Panc1 (cell line): ENCODE results near the gene CILP2. TPM values are rescaled to one million over a fixed set of nuclear protein-coding genes. Genes with fewer than 3 reads are reported as not detected.

ENCODE experiments used
- ATAC-seq: fragments of 200-7000 bp; cut with Tn5 transposase; 2 replicates; pipeline ENCODE4 v1.9.1; 2020; ENCODE audit warnings: mild to moderate bottlenecking, moderate library complexity
- BruUV-seq: library from RNA; stranded (reverse); fragments of 400-500 nt; replicated peaks from 2 replicates; lab custom pipeline; 2021; lab: Mats Ljungman, UMichigan
- CTCF ChIA-PET: fragments of 300-600 bp; sonication (Branson Sonifier 250); formaldehyde crosslinking; loops from one replicate; lab custom pipeline; 2022; ENCODE audit warnings: antibody characterized with exemption; lab: Charles Lee
- POLR2A ChIA-PET: fragments of 300-600 bp; sonication (Branson Sonifier 250); formaldehyde crosslinking; loops from one replicate; lab custom pipeline; 2022; ENCODE audit warnings: antibody characterized with exemption; lab: Charles Lee
- DNase-seq: peaks from one replicate; pipeline ENCODE4 v3.0.0-alpha.2; 2010; ENCODE audit warnings: low read depth, low spot score
- H3K27ac ChIP-seq: 2 replicates; pipeline ENCODE4 v1.5.1; 2011; ENCODE audit warnings: mild to moderate bottlenecking, low read length, inconsistent platforms
- H3K27me3 ChIP-seq: fragments of 200-500 bp; sonication (Bioruptor generic); 2 replicates; pipeline ENCODE4 v1.6.0; 2014; ENCODE audit warnings: low read length, inconsistent platforms; ENCODE audit not compliant: control insufficient read depth, insufficient read depth
- H3K36me3 ChIP-seq: fragments of 200-500 bp; sonication (Bioruptor generic); 2 replicates; pipeline ENCODE4 v1.5.1; 2014; ENCODE audit warnings: inconsistent platforms, mild to moderate bottlenecking, low read length, moderate library complexity; ENCODE audit not compliant: control insufficient read depth, insufficient read depth
- H3K4me1 ChIP-seq: 2 replicates; pipeline ENCODE4 v1.5.1; 2011; ENCODE audit warnings: inconsistent platforms, mild to moderate bottlenecking, low read length, moderate library complexity; ENCODE audit not compliant: control insufficient read depth, insufficient read depth
- H3K4me3 ChIP-seq, 2 experiments: 2 replicates each; pipeline ENCODE4 v1.5.1; 2011 to 2012; ENCODE audit warnings: low read depth in 2 of 2, low read length in 2 of 2, mild to moderate bottlenecking in 2 of 2, inconsistent platforms in 1 of 2, moderate library complexity in 1 of 2
- H3K9me3 ChIP-seq: fragments of 200-500 bp; sonication (Bioruptor generic); 2 replicates; pipeline ENCODE4 v1.5.1; 2014; ENCODE audit warnings: low read depth, mild to moderate bottlenecking, inconsistent platforms, low read length, moderate library complexity; ENCODE audit not compliant: control insufficient read depth, insufficient read depth
- POLR2AphosphoS5 ChIP-seq: IDR thresholded peaks from 2 replicates; pipeline ENCODE4 v1.6.1; 2012; ENCODE audit warnings: mild to moderate bottlenecking, low read depth, low read length, moderate library complexity
- REST ChIP-seq, 2 experiments: IDR thresholded peaks; 2 replicates each; pipeline ENCODE4 v1.6.1; 2011 to 2012; ENCODE audit warnings: low read depth in 2 of 2, control low read depth in 1 of 2, low read length in 1 of 2, mild to moderate bottlenecking in 1 of 2, moderate library complexity in 1 of 2; ENCODE audit not compliant: insufficient read depth in 1 of 2
- SIN3A ChIP-seq: IDR thresholded peaks from 2 replicates; pipeline ENCODE4 v1.6.1; 2012; ENCODE audit warnings: low read depth, mild to moderate bottlenecking, low read length, moderate library complexity, borderline replicate concordance; ENCODE audit not compliant: insufficient read depth
- TCF7L2 ChIP-seq: IDR thresholded peaks from 2 replicates; pipeline ENCODE4 v1.6.1; 2011; ENCODE audit warnings: mild to moderate bottlenecking, low read depth, low read length, inconsistent platforms
- in situ Hi-C: cut with HindIII; loops from 2 replicates; pipeline ENCODE4 v1.10.0; 2016; ENCODE audit warnings: low sequenced_read_pairs, low pct_unique_long_range_greater_than_20kb
- intact Hi-C: fragments of 100-400 bp; cut with micrococcal nuclease; formaldehyde crosslinking; loops from one replicate; pipeline ENCODE4 v1.10.0; 2022; ENCODE audit not compliant: unreplicated experiment
- total RNA-seq: library from RNA; stranded (reverse); gene quantifications from one replicate; pipeline ENCODE4 v1.2.1, GENCODE V29; 2021; ENCODE audit not compliant: unreplicated experiment
- TF ChIP-seq, protein P1 (sequence below): fragments of 450-650 bp; IDR thresholded peaks from 2 replicates; pipeline ENCODE4 v1.5.1; 2017; ENCODE audit warnings: mild to moderate bottlenecking

The CILP2 gene
- total RNA-seq, 1 experiment from 2014 or later: 0.46 TPM

DNA sequence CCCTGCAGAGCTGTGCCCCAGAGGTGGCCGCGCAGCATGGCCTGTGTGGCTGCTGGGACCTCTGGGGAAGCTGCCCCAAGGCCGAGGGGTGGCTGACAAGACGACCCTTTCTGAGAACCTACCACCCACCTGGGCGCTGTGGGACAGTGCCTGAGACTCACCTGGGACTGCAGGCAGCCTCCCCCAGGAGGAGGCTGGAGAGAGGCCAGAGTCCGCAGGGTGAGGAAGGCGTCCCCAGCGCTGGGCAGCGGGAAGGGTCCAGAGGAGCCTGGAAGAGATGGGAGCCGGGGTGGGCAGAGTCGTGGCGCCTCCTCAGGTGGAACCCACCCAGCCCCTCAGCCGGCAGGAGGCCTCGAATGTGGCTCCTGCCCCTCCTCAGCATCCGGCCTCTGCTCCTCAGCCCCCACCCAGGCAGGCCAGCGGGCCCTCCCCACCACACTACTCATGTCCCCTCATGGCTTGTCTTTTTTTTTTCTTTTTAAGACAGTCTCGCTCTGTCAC is 25.3 kb downstream of the CILP2 start:
- ChIA-PET CTCF (no interaction called here), POLR2A (no interaction called here)
- Histone ChIP-seq H3K4me3 (no peak overlapping the region), H3K27ac (no peak overlapping the region), H3K9me3 (no peaks in the 10 kb centered on the region), H3K4me1 (no peaks in the 10 kb centered on the region), H3K27me3 (no peaks in the 10 kb centered on the region), H3K36me3 (no peaks in the 10 kb centered on the region)
- in situ Hi-C loops (no loop called here), intact Hi-C loops (no loop called here)
- TF ChIP-seq, protein P1, sequence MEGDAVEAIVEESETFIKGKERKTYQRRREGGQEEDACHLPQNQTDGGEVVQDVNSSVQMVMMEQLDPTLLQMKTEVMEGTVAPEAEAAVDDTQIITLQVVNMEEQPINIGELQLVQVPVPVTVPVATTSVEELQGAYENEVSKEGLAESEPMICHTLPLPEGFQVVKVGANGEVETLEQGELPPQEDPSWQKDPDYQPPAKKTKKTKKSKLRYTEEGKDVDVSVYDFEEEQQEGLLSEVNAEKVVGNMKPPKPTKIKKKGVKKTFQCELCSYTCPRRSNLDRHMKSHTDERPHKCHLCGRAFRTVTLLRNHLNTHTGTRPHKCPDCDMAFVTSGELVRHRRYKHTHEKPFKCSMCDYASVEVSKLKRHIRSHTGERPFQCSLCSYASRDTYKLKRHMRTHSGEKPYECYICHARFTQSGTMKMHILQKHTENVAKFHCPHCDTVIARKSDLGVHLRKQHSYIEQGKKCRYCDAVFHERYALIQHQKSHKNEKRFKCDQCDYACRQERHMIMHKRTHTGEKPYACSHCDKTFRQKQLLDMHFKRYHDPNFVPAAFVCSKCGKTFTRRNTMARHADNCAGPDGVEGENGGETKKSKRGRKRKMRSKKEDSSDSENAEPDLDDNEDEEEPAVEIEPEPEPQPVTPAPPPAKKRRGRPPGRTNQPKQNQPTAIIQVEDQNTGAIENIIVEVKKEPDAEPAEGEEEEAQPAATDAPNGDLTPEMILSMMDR: no peak
- TF ChIP-seq POLR2AphosphoS5: no peak
- BruUV-seq: no TSS peak
- DNase-seq (no peak), ATAC-seq (0 out of 2 replicates have a peak, but pooled peaks have one; percentile 10)

- no peaks in the 10 kb centered on the region for H3K4me1 ChIP-seq
- ATAC-seq (no peak), DNase-seq (no peak)
- in situ Hi-C loops (no loop called here), intact Hi-C loops (no loop called here)
- H3K27me3 ChIP-seq: no peaks in the 10 kb centered on the region
- POLR2A ChIA-PET: interaction anchor here (0.6 kb wide), 1 partner anchor 10 kb away, joined by 4 read pairs; no protein-coding TSS in a partner anchor
- no peaks in the 10 kb centered on the region for H3K36me3 ChIP-seq
- BruUV-seq: no TSS peak
- no peak for TF ChIP-seq TCF7L2
- TF ChIP-seq SIN3A: no peak
- TF ChIP-seq, protein P1: no peak
- TF ChIP-seq POLR2AphosphoS5: no peak
- no peak for TF ChIP-seq REST (IDR thresholded peaks at IDR 0.05; ENCODE audit: insufficient read depth in 1 of 2, low read depth in 2 of 2, low read length in 1 of 2)
- no peak overlapping the region for H3K27ac ChIP-seq
- CTCF ChIA-PET: no interaction called here
- H3K4me3 ChIP-seq: no peak overlapping the region
- H3K9me3 ChIP-seq: no peaks in the 10 kb centered on the region
These were observed 28.2 kb downstream of the CILP2 start for GRCh38 chr19:19566306-19566705.
